ENCODE data around the gene MAP3K9. TPM values are rescaled to one million over a fixed set of nuclear protein-coding genes. Genes with fewer than 3 reads are reported as not detected.

Gene MAP3K9
- total RNA-seq, 1 donor from 2014 or later = 0.96 TPM

DNA sequence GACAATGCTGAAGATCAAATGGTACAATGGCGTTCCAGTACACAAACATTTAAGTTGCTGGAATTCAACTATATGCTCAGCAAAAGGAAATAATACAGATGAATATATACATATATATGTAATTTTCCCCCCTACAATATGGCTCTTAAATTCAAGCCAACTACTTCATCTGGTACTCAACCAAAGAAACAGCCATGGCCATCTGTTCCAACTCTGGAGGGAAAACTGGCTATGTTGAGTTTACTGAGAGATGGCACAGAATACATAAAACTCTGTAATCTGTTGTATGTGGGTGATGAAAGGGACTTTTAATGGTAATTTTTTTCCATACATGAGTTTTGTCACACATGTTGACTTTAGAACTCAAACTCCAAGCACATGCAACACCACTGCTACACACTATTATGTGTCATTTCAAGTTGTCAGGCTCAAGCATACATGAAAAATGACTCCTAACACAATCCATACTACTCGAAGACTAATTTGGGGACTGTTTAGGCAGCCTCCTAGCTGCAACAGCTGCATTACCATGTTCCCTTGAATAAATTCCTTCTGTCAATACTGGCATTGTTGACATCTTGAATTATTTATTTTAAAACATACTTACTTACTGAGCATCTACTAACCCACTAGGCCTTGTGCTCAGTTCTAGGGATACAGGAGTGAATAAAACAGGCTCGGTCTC is 38.2 kb upstream of the MAP3K9 start:
- no peaks in the 10 kb centered on the region for H3K27me3 ChIP-seq
- H3K36me3 ChIP-seq = no peaks in the 10 kb centered on the region
- H3K4me1 ChIP-seq = peaks cover 0 to 7% of the 10 kb centered on the region in 2 donors
- no peak overlapping the region for H3K27ac ChIP-seq
- intact Hi-C loops (cut with DNase I) = no loop called here
- DNase-seq (ENCODE audit: low spot score in 2 of 2) = no peak
- TF ChIP-seq, protein P1, sequence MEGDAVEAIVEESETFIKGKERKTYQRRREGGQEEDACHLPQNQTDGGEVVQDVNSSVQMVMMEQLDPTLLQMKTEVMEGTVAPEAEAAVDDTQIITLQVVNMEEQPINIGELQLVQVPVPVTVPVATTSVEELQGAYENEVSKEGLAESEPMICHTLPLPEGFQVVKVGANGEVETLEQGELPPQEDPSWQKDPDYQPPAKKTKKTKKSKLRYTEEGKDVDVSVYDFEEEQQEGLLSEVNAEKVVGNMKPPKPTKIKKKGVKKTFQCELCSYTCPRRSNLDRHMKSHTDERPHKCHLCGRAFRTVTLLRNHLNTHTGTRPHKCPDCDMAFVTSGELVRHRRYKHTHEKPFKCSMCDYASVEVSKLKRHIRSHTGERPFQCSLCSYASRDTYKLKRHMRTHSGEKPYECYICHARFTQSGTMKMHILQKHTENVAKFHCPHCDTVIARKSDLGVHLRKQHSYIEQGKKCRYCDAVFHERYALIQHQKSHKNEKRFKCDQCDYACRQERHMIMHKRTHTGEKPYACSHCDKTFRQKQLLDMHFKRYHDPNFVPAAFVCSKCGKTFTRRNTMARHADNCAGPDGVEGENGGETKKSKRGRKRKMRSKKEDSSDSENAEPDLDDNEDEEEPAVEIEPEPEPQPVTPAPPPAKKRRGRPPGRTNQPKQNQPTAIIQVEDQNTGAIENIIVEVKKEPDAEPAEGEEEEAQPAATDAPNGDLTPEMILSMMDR (IDR thresholded peaks at IDR 0.05) = no peak
- H3K4me3 ChIP-seq = no peak overlapping the region
- H3K9me3 ChIP-seq = no peaks in the 10 kb centered on the region

DNA sequence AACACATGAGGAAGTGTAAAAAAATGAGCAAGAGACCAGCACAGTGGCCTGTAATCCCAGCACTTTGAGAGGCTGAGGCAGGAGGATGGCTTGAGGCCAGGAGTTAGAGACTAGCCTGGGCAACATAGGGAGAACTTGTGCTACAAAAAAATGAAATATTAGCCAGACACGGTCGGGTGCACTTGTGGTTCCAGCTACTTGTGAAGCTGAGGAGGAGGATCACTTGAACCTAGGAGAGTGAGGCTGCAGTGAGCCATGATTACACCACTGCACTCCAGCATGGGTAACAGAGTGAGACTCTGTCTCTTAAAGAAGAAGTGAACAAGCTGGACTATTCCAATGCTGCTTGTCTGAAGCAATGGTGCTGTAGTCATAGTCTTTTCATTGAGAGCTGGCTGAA is 36.3 kb upstream of the MAP3K9 start:
- peaks cover 0 to 7% of the 10 kb centered on the region in 2 donors for H3K4me1 ChIP-seq
- no peak overlapping the region for H3K4me3 ChIP-seq
- intact Hi-C loops (cut with DNase I) = no loop called here
- TF ChIP-seq, protein P1 (IDR thresholded peaks at IDR 0.05) = no peak
- H3K9me3 ChIP-seq = no peaks in the 10 kb centered on the region
- no peaks in the 10 kb centered on the region for H3K36me3 ChIP-seq
- DNase-seq (ENCODE audit: low spot score in 2 of 2) = no peak
- no peaks in the 10 kb centered on the region for H3K27me3 ChIP-seq
- H3K27ac ChIP-seq = no peak overlapping the region

GRCh38 chr14:70842851-70843462 is 33.6 kb upstream of the MAP3K9 start:
- Histone ChIP-seq H3K27me3 (no peaks in the 10 kb centered on the region), H3K9me3 (no peaks in the 10 kb centered on the region), H3K27ac (no peak overlapping the region), H3K36me3 (no peaks in the 10 kb centered on the region), H3K4me3 (no peak overlapping the region), H3K4me1 (peaks cover 0 to 7% of the 10 kb centered on the region in 2 donors)
- TF ChIP-seq, protein P1 (IDR thresholded peaks at IDR 0.05) = no peak
- DNase-seq (ENCODE audit: low spot score in 2 of 2) = no peak
- intact Hi-C loops (cut with DNase I) = no loop called here

DNA sequence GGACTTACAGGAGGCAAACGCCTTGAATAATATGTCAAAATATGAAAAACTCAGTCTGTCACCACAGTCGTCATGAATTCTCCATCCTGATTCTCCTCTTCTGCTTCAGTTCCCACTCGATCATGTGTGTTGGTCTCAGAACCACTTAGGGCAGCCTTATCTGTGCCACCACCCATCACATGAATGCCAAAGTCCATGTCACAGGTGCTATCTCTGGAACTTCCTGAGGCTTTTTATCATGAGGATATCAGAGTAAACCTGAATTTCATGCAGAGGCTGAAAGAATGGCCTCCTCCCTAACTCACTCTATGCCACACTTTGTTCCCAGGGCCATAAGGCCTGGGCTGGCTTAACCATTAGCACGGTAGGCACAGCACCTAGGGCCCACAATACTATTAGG is 28.8 kb upstream of the MAP3K9 start:
- no peak for DNase-seq (ENCODE audit: low spot score in 2 of 2)
- intact Hi-C loops (cut with DNase I) = no loop called here

DNA sequence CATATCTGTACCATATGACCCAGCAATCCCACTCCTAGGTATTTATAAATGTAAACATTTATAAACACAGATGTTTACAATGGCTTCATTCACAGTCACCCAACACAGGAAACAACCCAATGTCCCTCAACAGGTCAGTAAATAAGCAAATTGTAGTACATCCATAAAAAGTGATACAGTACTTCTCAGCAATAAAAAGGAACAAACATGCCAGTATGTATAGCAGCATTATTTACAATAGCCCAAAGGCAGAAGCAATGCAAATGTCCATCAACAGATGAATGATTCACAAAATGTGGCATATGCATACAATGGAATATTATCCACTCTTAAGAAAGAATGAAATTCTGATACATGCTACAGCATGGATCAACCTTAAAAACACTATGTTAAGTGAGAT is 27.6 kb upstream of the MAP3K9 start:
- H3K4me1 ChIP-seq = no peaks in the 10 kb centered on the region
- H3K4me3 ChIP-seq = no peak overlapping the region
- TF ChIP-seq, protein P1 (IDR thresholded peaks at IDR 0.05) = no peak
- no peak for DNase-seq (ENCODE audit: low spot score in 2 of 2)
- intact Hi-C loops (cut with DNase I) = no loop called here
- H3K36me3 ChIP-seq = no peaks in the 10 kb centered on the region
- H3K27me3 ChIP-seq = no peaks in the 10 kb centered on the region
- no peak overlapping the region for H3K27ac ChIP-seq
- H3K9me3 ChIP-seq = no peaks in the 10 kb centered on the region

More for the DNA sequence above, 28.8 kb upstream of the MAP3K9 start:
- H3K9me3 ChIP-seq = no peaks in the 10 kb centered on the region
- no peak overlapping the region for H3K27ac ChIP-seq
- TF ChIP-seq, protein P1 (IDR thresholded peaks at IDR 0.05) = no peak
- no peak overlapping the region for H3K4me3 ChIP-seq
- no peaks in the 10 kb centered on the region for H3K36me3 ChIP-seq
- H3K4me1 ChIP-seq = peaks cover 0 to 4% of the 10 kb centered on the region in 2 donors
- H3K27me3 ChIP-seq = no peaks in the 10 kb centered on the region

Data from ascending aorta (tissue), 2 donors.